DMS79 treated with DMSO at 0.1 percent for 48 hours (cell line): ENCODE data around the gene IL17REL.

Experiments used
- DNase-seq: peaks from one replicate; lab custom pipeline; 2025; lab: John Stamatoyannopoulos, UW

Gene IL17REL

GRCh38 chr22:49966774-49967705 is 45.5 kb downstream of the IL17REL start:
- DNase-seq, result no peak

DNA sequence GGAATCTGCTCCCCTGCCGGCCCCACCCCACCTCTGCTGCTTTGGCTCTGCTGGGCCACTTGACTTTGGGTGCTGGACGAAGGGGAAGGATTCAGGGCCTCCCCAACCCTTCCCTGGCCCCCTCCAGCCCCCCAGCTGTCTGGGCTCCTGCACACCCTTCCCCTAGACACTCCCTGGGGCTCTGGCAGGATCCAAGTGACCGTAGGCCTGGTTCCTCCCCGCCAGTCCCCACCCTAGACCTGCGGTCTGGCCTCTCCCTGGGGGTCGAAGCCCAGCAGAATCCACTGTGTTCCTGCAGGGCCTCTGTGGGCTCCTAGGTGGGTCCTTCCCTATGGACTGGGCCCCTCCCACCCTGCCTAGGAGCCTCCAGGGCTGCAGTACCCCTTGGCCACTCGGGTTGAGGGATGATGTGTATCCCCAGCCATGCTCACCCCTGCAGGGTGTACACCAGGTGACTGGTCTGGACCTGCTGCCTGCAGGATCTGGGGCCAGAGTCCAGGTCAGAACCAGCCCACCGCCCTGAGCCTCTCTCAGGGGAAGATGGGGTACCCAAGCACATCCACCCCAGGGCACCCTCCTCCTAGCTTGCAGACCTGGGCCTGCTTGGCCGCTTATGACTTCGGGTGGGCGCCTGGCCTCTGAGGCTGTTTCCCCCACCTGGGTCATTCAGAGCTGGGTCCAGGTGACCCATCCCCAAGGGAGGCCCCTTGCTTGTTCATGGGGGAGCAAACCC is 46.4 kb downstream of the IL17REL start:
- DNase-seq, result no peak

- no peak for DNase-seq
Measured at GRCh38 chr22:49965091-49966040, 47.2 kb downstream of the IL17REL start.

- no peak for DNase-seq
Measured at GRCh38 chr22:49964136-49965090, 48.2 kb downstream of the IL17REL start.

GRCh38 chr22:49963647-49964026 is 48.9 kb downstream of the IL17REL start:
- DNase-seq, result no peak

DNA sequence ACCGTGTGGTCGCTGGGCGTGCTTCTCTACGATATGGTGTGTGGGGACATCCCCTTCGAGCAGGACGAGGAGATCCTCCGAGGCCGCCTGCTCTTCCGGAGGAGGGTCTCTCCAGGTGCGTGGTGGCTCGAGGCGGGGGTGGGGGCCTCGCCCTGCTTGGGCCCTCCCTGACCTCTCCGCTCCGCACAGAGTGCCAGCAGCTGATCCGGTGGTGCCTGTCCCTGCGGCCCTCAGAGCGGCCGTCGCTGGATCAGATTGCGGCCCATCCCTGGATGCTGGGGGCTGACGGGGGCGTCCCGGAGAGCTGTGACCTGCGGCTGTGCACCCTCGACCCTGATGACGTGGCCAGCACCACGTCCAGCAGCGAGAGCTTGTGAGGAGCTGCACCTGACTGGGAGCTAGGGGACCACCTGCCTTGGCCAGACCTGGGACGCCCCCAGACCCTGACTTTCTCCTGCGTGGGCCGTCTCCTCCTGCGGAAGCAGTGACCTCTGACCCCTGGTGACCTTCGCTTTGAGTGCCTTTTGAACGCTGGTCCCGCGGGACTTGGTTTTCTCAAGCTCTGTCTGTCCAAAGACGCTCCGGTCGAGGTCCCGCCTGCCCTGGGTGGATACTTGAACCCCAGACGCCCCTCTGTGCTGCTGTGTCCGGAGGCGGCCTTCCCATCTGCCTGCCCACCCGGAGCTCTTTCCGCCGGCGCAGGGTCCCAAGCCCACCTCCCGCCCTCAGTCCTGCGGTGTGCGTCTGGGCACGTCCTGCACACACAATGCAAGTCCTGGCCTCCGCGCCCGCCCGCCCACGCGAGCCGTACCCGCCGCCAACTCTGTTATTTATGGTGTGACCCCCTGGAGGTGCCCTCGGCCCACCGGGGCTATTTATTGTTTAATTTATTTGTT is 49.6 kb downstream of the IL17REL start:
- no peak for DNase-seq

GRCh38 chr22:49962012-49962750 is 50.4 kb downstream of the IL17REL start:
- no peak for DNase-seq

GRCh38 chr22:49961601-49962011 is 51.0 kb downstream of the IL17REL start:
- DNase-seq, result no peak

DNA sequence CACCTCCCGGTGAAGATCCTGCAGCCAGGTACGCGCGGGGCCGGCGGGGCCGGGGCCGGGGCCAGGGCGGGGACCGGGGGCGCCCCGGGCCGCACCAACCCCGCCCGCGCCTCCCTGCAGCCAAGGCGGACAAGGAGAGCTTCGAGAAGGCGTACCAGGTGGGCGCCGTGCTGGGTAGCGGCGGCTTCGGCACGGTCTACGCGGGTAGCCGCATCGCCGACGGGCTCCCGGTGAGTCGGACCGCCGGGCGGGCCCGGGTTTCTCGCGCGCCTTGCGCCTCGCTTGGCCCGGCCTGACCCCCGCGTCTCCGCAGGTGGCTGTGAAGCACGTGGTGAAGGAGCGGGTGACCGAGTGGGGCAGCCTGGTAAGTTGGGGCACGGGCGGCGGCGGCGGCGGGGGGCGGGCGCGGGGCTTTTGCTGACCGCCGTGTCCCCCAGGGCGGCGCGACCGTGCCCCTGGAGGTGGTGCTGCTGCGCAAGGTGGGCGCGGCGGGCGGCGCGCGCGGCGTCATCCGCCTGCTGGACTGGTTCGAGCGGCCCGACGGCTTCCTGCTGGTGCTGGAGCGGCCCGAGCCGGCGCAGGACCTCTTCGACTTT is 51.5 kb downstream of the IL17REL start:
- no peak for DNase-seq

DNA sequence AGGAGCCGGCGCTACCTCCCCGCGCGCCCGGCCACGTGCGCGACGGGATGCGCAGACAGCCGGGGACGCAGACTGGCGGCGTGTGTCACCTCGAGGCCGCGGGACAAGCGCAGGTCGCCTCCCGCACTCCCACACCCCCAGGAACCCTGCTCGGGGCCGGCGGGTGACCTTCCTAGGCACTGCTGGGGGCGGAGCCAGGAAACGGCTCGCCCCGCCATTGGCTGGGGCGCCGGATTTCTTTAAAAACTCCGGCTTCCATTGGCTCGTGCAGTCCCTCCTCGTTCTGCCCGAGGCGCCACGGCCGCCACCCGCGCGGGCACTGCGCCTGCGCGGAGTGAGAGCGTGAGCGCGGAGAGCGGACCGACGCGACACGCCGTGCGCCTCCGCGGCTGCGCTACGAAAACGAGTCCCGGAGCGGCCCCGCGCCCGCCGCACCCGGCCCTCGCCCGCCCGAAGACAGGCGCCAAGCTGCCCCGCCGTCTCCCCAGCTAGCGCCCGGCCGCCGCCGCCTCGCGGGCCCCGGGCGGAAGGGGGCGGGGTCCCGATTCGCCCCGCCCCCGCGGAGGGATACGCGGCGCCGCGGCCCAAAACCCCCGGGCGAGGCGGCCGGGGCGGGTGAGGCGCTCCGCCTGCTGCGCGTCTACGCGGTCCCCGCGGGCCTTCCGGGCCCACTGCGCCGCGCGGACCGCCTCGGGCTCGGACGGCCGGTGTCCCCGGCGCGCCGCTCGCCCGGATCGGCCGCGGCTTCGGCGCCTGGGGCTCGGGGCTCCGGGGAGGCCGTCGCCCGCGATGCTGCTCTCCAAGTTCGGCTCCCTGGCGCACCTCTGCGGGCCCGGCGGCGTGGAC is 52.2 kb downstream of the IL17REL start, which contains the start of gene PIM3:
TSS of gene PIM3 (plus strand) at position 614 of the 846 bp plus-strand sequence. CDS start at position 790, 176 bp downstream.
- peak; percentile 60 for DNase-seq

GRCh38 chr22:49959782-49960158 is 52.8 kb downstream of the IL17REL start:
- DNase-seq, result no peak

DNA sequence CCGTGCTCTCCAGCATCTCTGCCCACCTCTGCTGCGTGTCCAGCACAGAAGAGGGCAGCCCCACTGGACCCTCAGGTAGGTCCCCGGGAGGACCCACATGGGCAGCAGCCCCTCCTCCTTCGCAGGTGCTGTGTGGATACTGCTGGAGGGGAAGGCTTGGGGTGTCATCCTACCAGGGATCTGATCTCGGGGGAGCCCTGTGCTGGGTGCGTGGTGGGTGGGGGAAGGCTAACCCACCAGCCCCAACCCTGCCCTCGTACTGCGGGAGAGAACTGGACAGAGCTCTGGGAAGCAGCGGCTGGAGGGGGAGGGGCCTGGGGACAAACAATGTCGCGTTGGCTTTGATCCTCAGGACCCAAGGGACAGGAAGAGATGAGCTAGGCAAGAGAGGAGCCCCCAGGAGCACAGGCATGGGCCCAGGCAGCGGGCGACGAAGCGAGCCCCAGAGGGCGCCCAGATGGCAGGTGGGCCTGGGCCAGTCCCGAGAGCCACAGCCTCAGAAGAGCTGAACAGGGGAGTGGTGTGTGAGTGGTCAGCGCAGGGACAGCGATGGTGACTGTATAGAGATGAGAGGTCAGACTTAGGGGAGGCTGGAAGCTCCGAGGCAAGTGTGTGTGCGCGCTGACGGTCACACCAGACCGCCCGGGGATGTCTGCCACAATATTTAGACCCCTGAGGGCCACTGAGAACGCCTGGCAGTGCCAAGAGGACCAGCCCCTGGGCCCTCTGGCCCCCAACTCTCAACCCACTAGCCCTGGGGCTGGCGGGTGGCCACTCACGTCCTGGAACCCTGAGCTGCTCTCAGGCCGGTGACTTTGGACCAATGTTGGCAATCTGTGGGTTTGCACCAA is 53.4 kb downstream of the IL17REL start:
- no peak for DNase-seq

- no peak for DNase-seq
Measured at GRCh38 chr22:49958366-49958921, 54.1 kb downstream of the IL17REL start.

- no peak for DNase-seq
Measured at GRCh38 chr22:49957826-49958365, 54.7 kb downstream of the IL17REL start.

GRCh38 chr22:49956914-49957825 is 55.4 kb downstream of the IL17REL start:
- no peak for DNase-seq
